A549 (cell line): ENCODE data around the gene RER1. TPM values are rescaled to one million over a fixed set of nuclear protein-coding genes. Genes with fewer than 3 reads are reported as not detected.

ENCODE experiments used
- ATAC-seq, 2 experiments: fragments of 200-7000 bp in 1 of 2; fragments of >200 bp in 1 of 2; cut with Nextera tagmentation in 1 of 2; cut with Tn5 transposase in 1 of 2; 3 replicates each; pipeline versions ENCODE4 v1.8.0 to v1.9.1; 2018 to 2020; ENCODE audit warnings: mild to moderate bottlenecking in 1 of 2, moderate library complexity in 1 of 2
- CTCF ChIA-PET: fragments of 300-600 bp; sonication (Branson Sonifier 250); formaldehyde crosslinking; extraction: SDS; loops from one replicate; lab custom pipeline; 2021; ENCODE audit warnings: antibody characterized with exemption, inconsistent platforms; lab: Yijun Ruan, JAX
- POLR2A ChIA-PET: fragments of 350-600 bp; formaldehyde crosslinking; extraction: SDS; loops from one replicate; lab custom pipeline; 2021; ENCODE audit warnings: antibody characterized with exemption, inconsistent platforms; lab: Yijun Ruan, JAX
- DNase-seq, 2 experiments: peaks; one replicate each; pipeline versions ENCODE4 v3.0.0 to v3.0.0-alpha.2; 2011 to 2016; ENCODE audit warnings: low read depth in 1 of 2, low spot score in 1 of 2
- FAIRE-seq: peaks from 2 replicates; lab custom pipeline; 2011; peaks lifted over from hg19 to GRCh38; lab: Jason Lieb, UNC
- H3K27ac ChIP-seq, 2 experiments: fragments of >200 bp; sonication (Bioruptor Twin); formaldehyde crosslinking; 3 replicates each; pipeline ENCODE4 v1.5.1; 2016 to 2017
- H3K4me1 ChIP-seq: fragments of >200 bp; sonication (Bioruptor Twin); formaldehyde crosslinking; 3 replicates; pipeline ENCODE4 v1.6.1; 2016
- H3K4me2 ChIP-seq: fragments of >200 bp; sonication (Bioruptor Twin); formaldehyde crosslinking; 3 replicates; pipeline ENCODE4 v1.6.1; 2016
- H3K4me3 ChIP-seq: fragments of >200 bp; sonication (Bioruptor Twin); formaldehyde crosslinking; 3 replicates; pipeline ENCODE4 v1.5.1; 2016
- H3K9me3 ChIP-seq: fragments of >200 bp; sonication (Bioruptor Twin); formaldehyde crosslinking; 3 replicates; pipeline ENCODE4 v1.6.1; 2016
- CBX8 ChIP-seq: fragments of 200-600 bp; sonication (generic); IDR thresholded peaks from 2 replicates; pipeline ENCODE4 v1.6.1; 2016
- CHD4 ChIP-seq: fragments of 200-600 bp; sonication (generic); IDR thresholded peaks from 2 replicates; pipeline ENCODE4 v1.6.1; 2016; ENCODE audit warnings: antibody characterized with exemption, mild to moderate bottlenecking, borderline replicate concordance
- FOSL2 ChIP-seq, 2 experiments: fragments of 450-650 bp in 1 of 2; fragments of >200 bp in 1 of 2; sonication (Bioruptor Twin) in 1 of 2; formaldehyde crosslinking; IDR thresholded peaks; 2 replicates each; pipeline versions ENCODE4 v1.5.0 to v1.6.1; 2016 to 2020; ENCODE audit warnings: mild to moderate bottlenecking in 1 of 2, moderate library complexity in 1 of 2
- GATA3 ChIP-seq: IDR thresholded peaks from 2 replicates; pipeline ENCODE4 v1.6.1; 2012; ENCODE audit warnings: borderline replicate concordance
- HEYL ChIP-seq: fragments of 250-450 bp; sonication (Bioruptor Pico); IDR thresholded peaks from 2 replicates; pipeline ENCODE4 v1.8.0; 2021; ENCODE audit warnings: mild to moderate bottlenecking, moderate library complexity
- JUN ChIP-seq, 2 experiments: fragments of >200 bp; sonication (Bioruptor Twin); formaldehyde crosslinking; IDR thresholded peaks; 2 replicates in 1 of 2; 3 replicates in 1 of 2; pipeline ENCODE4 v1.6.1; 2016 to 2017
- KDM1A ChIP-seq: fragments of 200-600 bp; sonication (generic); IDR thresholded peaks from 2 replicates; pipeline ENCODE4 v1.6.1; 2016; ENCODE audit warnings: low read depth, mild to moderate bottlenecking
- NFE2L2 ChIP-seq: fragments of 150-350 bp; conservative IDR thresholded peaks from 2 replicates; pipeline ENCODE4 v1.6.1; 2014; ENCODE audit warnings: low read length
- NPAS2 ChIP-seq: fragments of 250-450 bp; sonication (Bioruptor Pico); IDR thresholded peaks from 2 replicates; pipeline ENCODE4 v1.8.0; 2022; ENCODE audit warnings: mild to moderate bottlenecking, moderate library complexity, borderline replicate concordance
- NR3C1 ChIP-seq: fragments of >200 bp; sonication (Bioruptor Twin); formaldehyde crosslinking; IDR thresholded peaks from 3 replicates; pipeline ENCODE4 v1.6.1; 2017
- RAD21 ChIP-seq, 2 experiments: fragments of >200 bp in 1 of 2; sonication (Bioruptor Twin) in 1 of 2; formaldehyde crosslinking in 1 of 2; IDR thresholded peaks in 1 of 2; conservative IDR thresholded peaks in 1 of 2; 2 replicates in 1 of 2; 3 replicates in 1 of 2; pipeline ENCODE4 v1.6.1; 2012 to 2018; ENCODE audit warnings: inconsistent platforms in 1 of 2
- RCOR1 ChIP-seq: fragments of 150-350 bp; IDR thresholded peaks from 2 replicates; pipeline ENCODE4 v1.6.1; 2014; ENCODE audit warnings: antibody characterized with exemption, low read length, low read depth
- SMC3 ChIP-seq: fragments of >200 bp; sonication (Bioruptor Twin); formaldehyde crosslinking; IDR thresholded peaks from 3 replicates; pipeline ENCODE4 v1.6.1; 2018; ENCODE audit warnings: inconsistent platforms
- TFCP2L1 ChIP-seq: fragments of 250-450 bp; sonication (Bioruptor Pico); IDR thresholded peaks from 2 replicates; pipeline ENCODE4 v1.5.0; 2021; ENCODE audit warnings: mild to moderate bottlenecking
- TP53 ChIP-seq: fragments of 250-450 bp; sonication (Bioruptor Pico); IDR thresholded peaks from 2 replicates; pipeline ENCODE4 v1.5.0; 2021; ENCODE audit warnings: mild to moderate bottlenecking, moderate library complexity
- ZSCAN20 ChIP-seq: fragments of 250-450 bp; sonication (Bioruptor Pico); IDR thresholded peaks from 2 replicates; pipeline ENCODE4 v1.8.0; 2022; ENCODE audit warnings: mild to moderate bottlenecking, moderate library complexity
- WGBS: methylation state at CpG from one replicate; pipeline ENCODE4 v1.1.6; 2017; ENCODE audit errors: missing lambda C conversion rate; 5-methylcytosine and 5-hydroxymethylcytosine counted together
- polyA plus RNA-seq, 4 experiments: library from polyadenylated mRNA; depleted of rRNA in 3 of 4; stranded (reverse); fragments of >200 nt; fragmentation: RNase III in 1 of 4; extraction: RNeasy Plus Mini Kit Qiagen cat#74134 plus additional on column Dnase treatment in 1 of 4; gene quantifications; 2 replicates in 3 of 4; 3 replicates in 1 of 4; pipeline ENCODE4 v1.2.3, GENCODE V29; 2011 to 2017
- TF ChIP-seq, protein P1 (sequence below): IDR thresholded peaks from 2 replicates; pipeline ENCODE4 v1.6.1; 2012
- TF ChIP-seq, protein P2 (sequence below): fragments of >200 bp; sonication (Bioruptor Twin); formaldehyde crosslinking; IDR thresholded peaks from 3 replicates; pipeline ENCODE4 v1.5.1; 2016
- TF ChIP-seq, protein P3 (sequence below): IDR thresholded peaks from 2 replicates; pipeline ENCODE4 v1.6.1; 2012; ENCODE audit warnings: low read depth, borderline replicate concordance
- TF ChIP-seq, protein P4 (sequence below): fragments of >200 bp; sonication (Bioruptor Twin); formaldehyde crosslinking; IDR thresholded peaks from 2 replicates; pipeline ENCODE4 v1.6.1; 2016
- TF ChIP-seq, protein P5 (sequence below): fragments of 250-450 bp; sonication (Bioruptor Pico); IDR thresholded peaks from 2 replicates; pipeline ENCODE4 v1.5.0; 2021; ENCODE audit warnings: mild to moderate bottlenecking, moderate library complexity, borderline replicate concordance

The RER1 gene
- polyA plus RNA-seq, 2 of the 4 experiments (the other 2 are of a cell fraction): 72.3 to 213 TPM

DNA sequence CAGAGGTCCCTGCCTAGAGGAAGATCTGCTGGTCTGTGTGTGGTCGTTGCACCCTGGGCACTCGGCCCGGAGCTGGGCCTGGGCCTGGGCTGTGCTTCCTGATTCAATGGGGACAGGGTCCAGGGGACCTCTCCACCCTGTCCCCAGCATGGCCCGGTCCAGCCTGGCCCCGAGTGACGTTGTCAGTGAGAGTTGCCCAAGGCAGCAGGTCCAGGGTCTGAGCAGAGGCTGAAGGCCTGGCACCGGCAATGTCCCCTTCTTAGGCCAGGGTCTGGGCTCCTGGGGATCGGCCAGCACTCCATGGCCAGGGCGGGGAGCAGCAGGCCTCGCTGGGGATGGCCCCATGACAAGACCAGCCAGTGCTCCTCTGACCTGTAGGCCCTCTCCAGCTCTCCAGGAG is 36.3 kb downstream of the RER1 start:
- TF ChIP-seq, protein P1, sequence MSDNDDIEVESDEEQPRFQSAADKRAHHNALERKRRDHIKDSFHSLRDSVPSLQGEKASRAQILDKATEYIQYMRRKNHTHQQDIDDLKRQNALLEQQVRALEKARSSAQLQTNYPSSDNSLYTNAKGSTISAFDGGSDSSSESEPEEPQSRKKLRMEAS: no peak
- TF ChIP-seq HEYL (no peak), FOSL2 (IDR thresholded peaks at IDR 0.05) (no peak), FOSL2 (CRISPR knock-in tag; IDR thresholded peaks at IDR 0.05) (no peak), KDM1A (no peak), NR3C1 (no peak), GATA3 (no peak), CBX8 (no peak)
- TF ChIP-seq, protein P2, sequence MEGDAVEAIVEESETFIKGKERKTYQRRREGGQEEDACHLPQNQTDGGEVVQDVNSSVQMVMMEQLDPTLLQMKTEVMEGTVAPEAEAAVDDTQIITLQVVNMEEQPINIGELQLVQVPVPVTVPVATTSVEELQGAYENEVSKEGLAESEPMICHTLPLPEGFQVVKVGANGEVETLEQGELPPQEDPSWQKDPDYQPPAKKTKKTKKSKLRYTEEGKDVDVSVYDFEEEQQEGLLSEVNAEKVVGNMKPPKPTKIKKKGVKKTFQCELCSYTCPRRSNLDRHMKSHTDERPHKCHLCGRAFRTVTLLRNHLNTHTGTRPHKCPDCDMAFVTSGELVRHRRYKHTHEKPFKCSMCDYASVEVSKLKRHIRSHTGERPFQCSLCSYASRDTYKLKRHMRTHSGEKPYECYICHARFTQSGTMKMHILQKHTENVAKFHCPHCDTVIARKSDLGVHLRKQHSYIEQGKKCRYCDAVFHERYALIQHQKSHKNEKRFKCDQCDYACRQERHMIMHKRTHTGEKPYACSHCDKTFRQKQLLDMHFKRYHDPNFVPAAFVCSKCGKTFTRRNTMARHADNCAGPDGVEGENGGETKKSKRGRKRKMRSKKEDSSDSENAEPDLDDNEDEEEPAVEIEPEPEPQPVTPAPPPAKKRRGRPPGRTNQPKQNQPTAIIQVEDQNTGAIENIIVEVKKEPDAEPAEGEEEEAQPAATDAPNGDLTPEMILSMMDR: no peak
- TF ChIP-seq, protein P3, sequence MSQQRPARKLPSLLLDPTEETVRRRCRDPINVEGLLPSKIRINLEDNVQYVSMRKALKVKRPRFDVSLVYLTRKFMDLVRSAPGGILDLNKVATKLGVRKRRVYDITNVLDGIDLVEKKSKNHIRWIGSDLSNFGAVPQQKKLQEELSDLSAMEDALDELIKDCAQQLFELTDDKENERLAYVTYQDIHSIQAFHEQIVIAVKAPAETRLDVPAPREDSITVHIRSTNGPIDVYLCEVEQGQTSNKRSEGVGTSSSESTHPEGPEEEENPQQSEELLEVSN: no peak
- TF ChIP-seq, protein P4, sequence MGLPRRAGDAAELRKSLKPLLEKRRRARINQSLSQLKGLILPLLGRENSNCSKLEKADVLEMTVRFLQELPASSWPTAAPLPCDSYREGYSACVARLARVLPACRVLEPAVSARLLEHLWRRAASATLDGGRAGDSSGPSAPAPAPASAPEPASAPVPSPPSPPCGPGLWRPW: no peak
- TF ChIP-seq, protein P5, sequence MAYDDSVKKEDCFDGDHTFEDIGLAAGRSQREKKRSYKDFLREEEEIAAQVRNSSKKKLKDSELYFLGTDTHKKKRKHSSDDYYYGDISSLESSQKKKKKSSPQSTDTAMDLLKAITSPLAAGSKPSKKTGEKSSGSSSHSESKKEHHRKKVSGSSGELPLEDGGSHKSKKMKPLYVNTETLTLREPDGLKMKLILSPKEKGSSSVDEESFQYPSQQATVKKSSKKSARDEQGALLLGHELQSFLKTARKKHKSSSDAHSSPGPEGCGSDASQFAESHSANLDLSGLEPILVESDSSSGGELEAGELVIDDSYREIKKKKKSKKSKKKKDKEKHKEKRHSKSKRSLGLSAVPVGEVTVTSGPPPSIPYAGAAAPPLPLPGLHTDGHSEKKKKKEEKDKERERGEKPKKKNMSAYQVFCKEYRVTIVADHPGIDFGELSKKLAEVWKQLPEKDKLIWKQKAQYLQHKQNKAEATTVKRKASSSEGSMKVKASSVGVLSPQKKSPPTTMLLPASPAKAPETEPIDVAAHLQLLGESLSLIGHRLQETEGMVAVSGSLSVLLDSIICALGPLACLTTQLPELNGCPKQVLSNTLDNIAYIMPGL (CRISPR knock-in tag): no peak
- DNase-seq: no peak
- ATAC-seq: no peak
- H3K4me2 ChIP-seq: no peak overlapping the region
- peaks cover 5% of the 10 kb centered on the region; the same call in 2 of the 3 replicates for H3K9me3 ChIP-seq
- CTCF ChIA-PET: interaction anchor here (1.8 kb wide), 1 partner anchor 61 kb away, joined by 3 read pairs; no protein-coding TSS in a partner anchor
- H3K4me1 ChIP-seq: no peaks in the 10 kb centered on the region
- no peak for FAIRE-seq
- H3K27ac ChIP-seq: no peak overlapping the region
- POLR2A ChIA-PET: no interaction called here
- no peak overlapping the region for H3K4me3 ChIP-seq
- no CpG with 5 or more reads among the region's 10 CpGs for WGBS

DNA sequence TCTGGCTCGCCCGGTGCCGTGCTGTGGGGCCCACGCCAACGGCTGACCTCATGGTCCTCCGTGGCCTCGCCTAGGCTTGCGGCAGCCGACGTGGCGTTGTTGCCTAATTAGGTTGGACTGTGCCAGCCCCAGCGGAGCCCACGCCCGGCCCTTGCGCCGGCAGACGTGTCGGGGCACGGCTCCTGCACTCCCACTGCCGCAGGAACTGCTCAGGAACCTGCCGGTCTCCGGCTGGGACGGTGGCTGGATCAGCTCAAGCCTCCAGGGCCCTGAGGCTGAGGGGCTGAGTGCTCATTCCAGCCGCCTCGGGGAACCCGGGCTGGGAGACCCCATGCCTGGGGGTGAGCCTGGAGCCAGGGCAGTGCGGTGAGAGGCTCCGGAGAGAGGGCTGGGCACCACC is 36.8 kb downstream of the RER1 start:
- no peak for FAIRE-seq
- ChIA-PET POLR2A (no interaction called here), CTCF (interaction anchor here (1.8 kb wide), 1 partner anchor 61 kb away, joined by 3 read pairs; no protein-coding TSS in a partner anchor)
- Histone ChIP-seq H3K4me2 (no peak overlapping the region), H3K4me3 (no peak overlapping the region), H3K27ac (no peak overlapping the region), H3K9me3 (peaks cover 5% of the 10 kb centered on the region; the same call in 1 of the 3 replicates), H3K4me1 (no peaks in the 10 kb centered on the region)
- DNase-seq: no peak
- no peak for ATAC-seq
- 92% methylated on average over 7 of the region's 28 CpGs for WGBS
- TF ChIP-seq RAD21 (conservative IDR thresholded peaks at IDR 0.05 in 1 of 2, IDR thresholded peaks at IDR 0.05 in 1 of 2) (no peak), SMC3 (no peak), CBX8 (no peak), FOSL2 (IDR thresholded peaks at IDR 0.05) (no peak), FOSL2 (CRISPR knock-in tag; IDR thresholded peaks at IDR 0.05) (no peak), CHD4 (no peak), JUN (IDR thresholded peaks at IDR 0.05) (no peak), GATA3 (no peak)
- TF ChIP-seq, all 56 proteins: peak for 0

DNA sequence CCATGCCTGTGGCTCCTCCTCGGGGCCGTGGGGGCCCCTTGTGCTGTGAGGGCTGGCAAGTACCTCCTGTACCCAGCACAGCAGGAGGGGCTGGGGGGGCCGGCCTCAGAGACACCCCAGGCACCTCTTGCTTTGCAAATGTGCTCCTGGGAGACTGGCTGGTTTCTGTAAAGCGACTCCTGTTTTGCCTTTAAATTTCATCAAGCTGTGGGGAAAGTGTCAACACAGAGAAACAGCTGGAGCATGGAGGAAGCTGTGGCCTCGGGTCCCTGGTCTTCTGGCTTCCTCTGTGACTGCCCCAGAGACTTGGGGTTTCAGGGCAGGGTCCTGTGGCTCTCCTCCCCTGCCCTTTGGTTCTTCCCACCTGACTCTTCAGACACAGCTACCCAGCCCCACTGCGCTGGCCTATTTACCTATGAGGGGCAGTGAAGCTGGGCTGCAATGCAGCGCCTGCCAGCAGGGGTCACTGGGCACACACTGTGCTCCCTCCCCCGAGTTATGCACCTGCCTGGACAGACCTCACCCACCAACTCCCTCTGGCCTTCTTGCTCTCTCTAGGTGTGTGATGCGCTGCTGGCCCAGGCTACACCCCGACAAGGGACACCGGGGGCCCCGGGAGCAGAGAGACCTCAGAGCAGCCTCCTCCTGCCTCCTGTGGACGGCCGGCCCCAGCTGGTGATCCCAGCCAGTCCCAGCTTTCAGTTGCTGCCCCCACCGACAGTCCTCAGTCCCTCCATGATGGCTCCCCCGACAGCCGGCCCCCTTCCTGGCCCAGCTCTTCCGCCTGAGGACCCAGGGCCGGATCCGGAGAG is 38.3 kb downstream of the RER1 start:
- FAIRE-seq (no peak), ATAC-seq (peak in 1 of 2 experiments; percentile 32; a peak in 2 of 6 replicates)
- CTCF ChIA-PET: interaction anchor here (0.9 to 1.5 kb wide), 4 partner anchors 12 to 117 kb away, joined by 3 to 4 read pairs (median 3); no protein-coding TSS in a partner anchor

More for the DNA sequence above, 38.3 kb downstream of the RER1 start:
- Histone ChIP-seq H3K4me3 (no peak overlapping the region), H3K27ac (no peak overlapping the region), H3K9me3 (peaks cover 5% of the 10 kb centered on the region; the same call in 1 of the 3 replicates), H3K4me2 (no peak overlapping the region), H3K4me1 (no peaks in the 10 kb centered on the region)
- no peak for DNase-seq
- 0 out of 3 replicates have a peak, but pooled peaks have one; percentile 13 for TF ChIP-seq SMC3
- TF ChIP-seq RAD21 (conservative IDR thresholded peaks at IDR 0.05 in 1 of 2, IDR thresholded peaks at IDR 0.05 in 1 of 2): peak in 1 of 2 experiments; percentile 52; a peak in 2 of 5 replicates
- no peak for TF ChIP-seq TFCP2L1 (CRISPR knock-in tag)
- TF ChIP-seq, protein P2: peak; percentile 14; the same call in 1 of the 3 replicates
- TF ChIP-seq, protein P4: no peak
- no peak for TF ChIP-seq NPAS2 (CRISPR knock-in tag)
- no peak for TF ChIP-seq JUN (IDR thresholded peaks at IDR 0.05)
- no peak for TF ChIP-seq NFE2L2
- no peak for TF ChIP-seq TP53 (CRISPR knock-in tag)
- TF ChIP-seq ZSCAN20 (CRISPR knock-in tag): no peak
- no peak for TF ChIP-seq RCOR1
- POLR2A ChIA-PET: no interaction called here
- WGBS: 43% methylated on average over 8 of the region's 20 CpGs
